Caco-2 (cell line): ENCODE measurements around the gene TYMP. TPM values are rescaled to one million over a fixed set of nuclear protein-coding genes. Genes with fewer than 3 reads are reported as not detected.

Experiments
- BruUV-seq: library from RNA; stranded (reverse); fragments of 400-500 nt; replicated peaks from 2 replicates; lab custom pipeline; 2021; lab: Mats Ljungman, UMichigan
- CTCF ChIA-PET: fragments of 300-600 bp; sonication (Branson Sonifier 250); formaldehyde crosslinking; loops from one replicate; lab custom pipeline; 2022; ENCODE audit warnings: antibody characterized with exemption; lab: Charles Lee
- POLR2A ChIA-PET: fragments of 300-600 bp; sonication (Branson Sonifier 250); formaldehyde crosslinking; loops from one replicate; lab custom pipeline; 2022; ENCODE audit warnings: antibody characterized with exemption; lab: Charles Lee
- DNase-seq, 2 experiments: peaks; one replicate each; pipeline versions ENCODE4 v3.0.0 to v3.0.0-alpha.2; 2020 to 2022
- H3K27me3 ChIP-seq: replicated peaks from 2 replicates; pipeline ENCODE4 v1.6.0; 2011; ENCODE audit warnings: low read length; ENCODE audit not compliant: control insufficient read depth, insufficient read depth
- H3K36me3 ChIP-seq: 2 replicates; pipeline ENCODE4 v1.5.1; 2011; ENCODE audit warnings: low read length; ENCODE audit not compliant: control insufficient read depth, insufficient read depth
- H3K4me1 ChIP-seq: fragments of 250-450 bp; sonication (Bioruptor Pico); 2 replicates; pipeline ENCODE4 v1.5.1; 2020; ENCODE audit warnings: mild to moderate bottlenecking
- H3K4me3 ChIP-seq: 2 replicates; pipeline ENCODE4 v1.5.1; 2011; ENCODE audit warnings: low read depth, mild to moderate bottlenecking, control low read depth, low read length
- H3K9me3 ChIP-seq: fragments of 250-450 bp; sonication (Bioruptor Pico); 2 replicates; pipeline ENCODE4 v1.5.1; 2020; ENCODE audit warnings: mild to moderate bottlenecking, moderate library complexity
- H3K27ac Mint-ChIP-seq: one replicate; pipeline ENCODE4 v1.8.0; 2022; ENCODE audit warnings: mixed read lengths; ENCODE audit not compliant: unreplicated experiment
- H3K27me3 Mint-ChIP-seq: one replicate; pipeline ENCODE4 v1.8.0; 2022; ENCODE audit warnings: mixed read lengths; ENCODE audit not compliant: insufficient read depth, unreplicated experiment
- H3K36me3 Mint-ChIP-seq: one replicate; pipeline ENCODE4 v1.8.0; 2022; ENCODE audit warnings: mild to moderate bottlenecking, mixed read lengths; ENCODE audit not compliant: insufficient read depth, unreplicated experiment
- H3K4me1 Mint-ChIP-seq: one replicate; pipeline ENCODE4 v1.8.0; 2022; ENCODE audit warnings: low read depth, mixed read lengths; ENCODE audit not compliant: unreplicated experiment
- H3K4me3 Mint-ChIP-seq: one replicate; pipeline ENCODE4 v1.8.0; 2022; ENCODE audit warnings: mild to moderate bottlenecking, moderate library complexity, mixed read lengths; ENCODE audit not compliant: unreplicated experiment
- H3K9me3 Mint-ChIP-seq: one replicate; pipeline ENCODE4 v1.8.0; 2022; ENCODE audit warnings: mixed read lengths; ENCODE audit not compliant: unreplicated experiment
- intact Hi-C: fragments of 100-400 bp; cut with micrococcal nuclease; formaldehyde crosslinking; loops from one replicate; pipeline ENCODE4 v1.10.0; 2022; ENCODE audit not compliant: unreplicated experiment
- total RNA-seq: library from RNA; stranded (reverse); gene quantifications from 2 replicates; pipeline ENCODE4 v1.2.3, GENCODE V29; 2022
- TF ChIP-seq, protein P1 (sequence below), 2 experiments: fragments of 200-600 bp in 1 of 2; IDR thresholded peaks; 1 replicate in 1 of 2; 2 replicates in 1 of 2; pipeline versions ENCODE4 v1.5.1 to v1.8.0; 2011 to 2022; ENCODE audit warnings: antibody characterized with exemption in 1 of 2, control low read depth in 1 of 2, inconsistent platforms in 1 of 2, low read depth in 1 of 2, low read length in 1 of 2, mild to moderate bottlenecking in 1 of 2, moderate library complexity in 1 of 2; ENCODE audit not compliant: insufficient read depth in 1 of 2, severe bottlenecking in 1 of 2, unreplicated experiment in 1 of 2

TYMP gene
- total RNA-seq, 1 experiment from 2014 or later: 3.9 TPM

DNA sequence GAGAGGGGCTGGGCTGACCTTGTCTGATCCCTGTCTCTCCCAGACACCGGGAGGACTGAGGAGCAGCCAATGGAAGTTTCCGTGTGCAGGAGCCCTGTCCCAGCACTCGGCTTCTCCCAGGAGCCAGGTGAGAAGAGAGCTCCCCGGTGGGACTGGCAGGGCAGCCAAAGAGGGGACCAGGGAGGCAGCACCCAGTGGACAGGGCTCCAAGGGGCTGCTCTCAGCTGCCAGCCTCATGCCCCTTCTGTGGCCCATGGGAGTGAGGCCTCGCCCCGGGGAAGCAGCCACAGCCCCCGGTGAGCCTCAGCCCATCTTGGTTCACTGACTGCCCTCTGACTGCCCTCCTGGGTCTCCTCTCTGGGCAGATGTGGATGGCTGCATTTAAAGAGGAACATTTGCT is 11.2 kb downstream of the TYMP start:
- peaks cover 51% of the 10 kb centered on the region for H3K36me3 Mint-ChIP-seq
- H3K27me3 ChIP-seq: no peaks in the 10 kb centered on the region
- H3K9me3 Mint-ChIP-seq: no peaks in the 10 kb centered on the region
- no peaks in the 10 kb centered on the region for H3K4me1 Mint-ChIP-seq
- H3K27me3 Mint-ChIP-seq: no peaks in the 10 kb centered on the region
- ChIA-PET CTCF (no interaction called here), POLR2A (no interaction called here)
- TF ChIP-seq, protein P1, sequence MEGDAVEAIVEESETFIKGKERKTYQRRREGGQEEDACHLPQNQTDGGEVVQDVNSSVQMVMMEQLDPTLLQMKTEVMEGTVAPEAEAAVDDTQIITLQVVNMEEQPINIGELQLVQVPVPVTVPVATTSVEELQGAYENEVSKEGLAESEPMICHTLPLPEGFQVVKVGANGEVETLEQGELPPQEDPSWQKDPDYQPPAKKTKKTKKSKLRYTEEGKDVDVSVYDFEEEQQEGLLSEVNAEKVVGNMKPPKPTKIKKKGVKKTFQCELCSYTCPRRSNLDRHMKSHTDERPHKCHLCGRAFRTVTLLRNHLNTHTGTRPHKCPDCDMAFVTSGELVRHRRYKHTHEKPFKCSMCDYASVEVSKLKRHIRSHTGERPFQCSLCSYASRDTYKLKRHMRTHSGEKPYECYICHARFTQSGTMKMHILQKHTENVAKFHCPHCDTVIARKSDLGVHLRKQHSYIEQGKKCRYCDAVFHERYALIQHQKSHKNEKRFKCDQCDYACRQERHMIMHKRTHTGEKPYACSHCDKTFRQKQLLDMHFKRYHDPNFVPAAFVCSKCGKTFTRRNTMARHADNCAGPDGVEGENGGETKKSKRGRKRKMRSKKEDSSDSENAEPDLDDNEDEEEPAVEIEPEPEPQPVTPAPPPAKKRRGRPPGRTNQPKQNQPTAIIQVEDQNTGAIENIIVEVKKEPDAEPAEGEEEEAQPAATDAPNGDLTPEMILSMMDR (IDR thresholded peaks at IDR 0.05; ENCODE audit: insufficient read depth in 1 of 2, low read depth in 1 of 2, low read length in 1 of 2, severe bottlenecking in 1 of 2, unreplicated experiment in 1 of 2): no peak
- intact Hi-C loops: no loop called here
- H3K4me1 ChIP-seq: no peaks in the 10 kb centered on the region
- no peak overlapping the region for H3K4me3 Mint-ChIP-seq
- no peak for DNase-seq
- H3K9me3 ChIP-seq: no peaks in the 10 kb centered on the region
- no TSS peak for BruUV-seq
- peaks cover 2% of the 10 kb centered on the region; the same call in 1 of the 2 replicates for H3K36me3 ChIP-seq
- no peak overlapping the region for H3K27ac Mint-ChIP-seq
- no peak overlapping the region for H3K4me3 ChIP-seq

DNA sequence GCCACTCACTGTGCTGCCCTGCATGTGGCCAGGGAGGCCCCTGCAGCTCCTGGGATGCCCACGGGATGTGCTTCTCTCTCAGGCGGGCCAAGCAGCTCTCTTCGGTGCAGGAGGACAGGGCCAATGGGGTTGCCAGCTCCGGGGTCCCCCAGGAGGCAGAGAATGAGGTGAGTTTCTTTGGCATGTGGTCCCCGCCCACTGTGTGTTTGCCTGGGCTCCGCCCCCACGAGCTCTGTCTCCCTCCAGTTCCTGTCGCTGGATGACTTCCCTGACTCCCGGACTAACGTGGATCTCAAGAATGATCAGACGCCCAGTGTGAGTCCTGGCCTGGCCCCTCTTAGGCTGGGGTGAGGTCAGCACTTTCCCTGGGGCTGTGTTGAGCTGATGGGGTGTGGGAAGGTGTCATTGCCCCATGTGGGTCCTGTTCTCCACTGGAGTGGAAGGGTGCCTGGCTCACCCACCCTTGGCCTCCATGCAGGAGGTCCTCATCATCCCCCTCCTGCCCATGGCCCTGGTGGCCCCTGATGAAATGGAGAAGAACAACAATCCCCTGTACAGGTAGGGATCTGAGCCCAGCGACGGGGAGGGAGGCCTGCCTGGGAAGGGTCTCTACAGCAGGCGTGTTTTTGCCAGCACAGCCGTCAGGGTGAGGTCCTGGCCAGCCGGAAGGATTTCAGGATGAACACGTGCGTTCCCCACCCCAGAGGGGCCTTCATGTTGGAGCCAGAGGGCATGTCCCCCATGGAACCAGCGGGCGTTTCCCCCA is 12.1 kb downstream of the TYMP start:
- Mint-ChIP-seq H3K9me3 (no peaks in the 10 kb centered on the region), H3K27me3 (no peaks in the 10 kb centered on the region), H3K4me3 (no peak overlapping the region), H3K4me1 (no peaks in the 10 kb centered on the region), H3K27ac (no peak overlapping the region), H3K36me3 (peaks cover 59% of the 10 kb centered on the region)
- intact Hi-C loops: no loop called here
- Histone ChIP-seq H3K9me3 (no peaks in the 10 kb centered on the region), H3K4me3 (no peak overlapping the region), H3K4me1 (no peaks in the 10 kb centered on the region), H3K27me3 (no peaks in the 10 kb centered on the region), H3K36me3 (peaks cover 2% of the 10 kb centered on the region; the same call in 1 of the 2 replicates)
- BruUV-seq: no TSS peak
- CTCF ChIA-PET: interaction anchor here (0.5 kb wide), 1 partner anchor 9 kb away, joined by 4 read pairs; no protein-coding TSS in a partner anchor
- POLR2A ChIA-PET: no interaction called here
- DNase-seq: no peak
- TF ChIP-seq, protein P1 (IDR thresholded peaks at IDR 0.05; ENCODE audit: insufficient read depth in 1 of 2, low read depth in 1 of 2, low read length in 1 of 2, severe bottlenecking in 1 of 2, unreplicated experiment in 1 of 2): no peak

DNA sequence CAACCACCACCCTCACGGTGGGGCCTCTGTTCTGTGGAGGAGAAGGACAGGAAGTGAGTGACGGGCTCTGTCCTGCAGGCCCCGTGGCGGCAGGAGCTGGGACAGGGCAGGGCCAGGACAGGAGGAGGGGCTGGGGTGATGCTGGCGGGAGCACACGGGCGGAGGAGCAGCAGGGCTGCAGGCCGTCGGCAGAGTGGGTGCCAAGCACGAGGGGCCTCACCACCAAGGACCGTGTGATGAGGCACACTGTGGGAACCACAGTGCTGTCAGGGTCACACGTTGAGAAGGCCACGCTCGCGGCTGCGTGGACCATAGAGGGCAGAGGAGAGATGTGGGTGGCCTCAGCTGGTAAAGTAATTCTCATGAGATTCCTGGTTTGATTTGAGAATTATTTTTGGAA is 12.9 kb downstream of the TYMP start:
- no peak overlapping the region for H3K4me3 ChIP-seq
- no peaks in the 10 kb centered on the region for H3K4me1 ChIP-seq
- no peaks in the 10 kb centered on the region for H3K9me3 Mint-ChIP-seq
- H3K27ac Mint-ChIP-seq: no peak overlapping the region
- POLR2A ChIA-PET: no interaction called here
- CTCF ChIA-PET: no interaction called here
- H3K4me3 Mint-ChIP-seq: no peak overlapping the region
- peaks cover 67% of the 10 kb centered on the region for H3K36me3 Mint-ChIP-seq
- intact Hi-C loops: no loop called here
- BruUV-seq: no TSS peak
- peaks cover 2% of the 10 kb centered on the region; the same call in 1 of the 2 replicates for H3K36me3 ChIP-seq
- DNase-seq: no peak
- H3K27me3 Mint-ChIP-seq: no peaks in the 10 kb centered on the region
- no peaks in the 10 kb centered on the region for H3K9me3 ChIP-seq
- H3K4me1 Mint-ChIP-seq: no peaks in the 10 kb centered on the region
- TF ChIP-seq, protein P1 (IDR thresholded peaks at IDR 0.05; ENCODE audit: insufficient read depth in 1 of 2, low read depth in 1 of 2, low read length in 1 of 2, severe bottlenecking in 1 of 2, unreplicated experiment in 1 of 2): no peak
- H3K27me3 ChIP-seq: no peaks in the 10 kb centered on the region
